ENCODE results near the gene C13orf46.

Gene C13orf46

DNA sequence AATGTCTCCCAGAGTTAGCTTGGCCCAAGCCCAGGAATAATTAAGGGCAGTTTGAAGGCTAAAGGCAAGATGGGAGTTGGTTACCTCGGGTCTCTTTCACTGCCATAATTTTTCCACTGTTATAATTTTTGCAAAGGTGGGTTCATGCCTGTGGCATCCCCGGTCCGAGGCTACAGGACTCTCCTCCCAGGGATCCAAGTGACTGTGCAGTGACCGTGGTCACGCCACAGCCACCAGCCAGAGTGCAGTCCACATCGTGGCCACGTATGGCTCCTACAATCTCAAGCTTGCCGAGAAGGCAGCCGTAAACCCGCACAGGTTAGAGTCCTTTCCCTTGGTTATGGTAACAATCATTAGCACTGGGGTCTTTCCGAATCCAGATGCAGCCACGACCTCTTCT, 36.8 kb downstream of the C13orf46 start:
- DNase-seq: no peak

DNA sequence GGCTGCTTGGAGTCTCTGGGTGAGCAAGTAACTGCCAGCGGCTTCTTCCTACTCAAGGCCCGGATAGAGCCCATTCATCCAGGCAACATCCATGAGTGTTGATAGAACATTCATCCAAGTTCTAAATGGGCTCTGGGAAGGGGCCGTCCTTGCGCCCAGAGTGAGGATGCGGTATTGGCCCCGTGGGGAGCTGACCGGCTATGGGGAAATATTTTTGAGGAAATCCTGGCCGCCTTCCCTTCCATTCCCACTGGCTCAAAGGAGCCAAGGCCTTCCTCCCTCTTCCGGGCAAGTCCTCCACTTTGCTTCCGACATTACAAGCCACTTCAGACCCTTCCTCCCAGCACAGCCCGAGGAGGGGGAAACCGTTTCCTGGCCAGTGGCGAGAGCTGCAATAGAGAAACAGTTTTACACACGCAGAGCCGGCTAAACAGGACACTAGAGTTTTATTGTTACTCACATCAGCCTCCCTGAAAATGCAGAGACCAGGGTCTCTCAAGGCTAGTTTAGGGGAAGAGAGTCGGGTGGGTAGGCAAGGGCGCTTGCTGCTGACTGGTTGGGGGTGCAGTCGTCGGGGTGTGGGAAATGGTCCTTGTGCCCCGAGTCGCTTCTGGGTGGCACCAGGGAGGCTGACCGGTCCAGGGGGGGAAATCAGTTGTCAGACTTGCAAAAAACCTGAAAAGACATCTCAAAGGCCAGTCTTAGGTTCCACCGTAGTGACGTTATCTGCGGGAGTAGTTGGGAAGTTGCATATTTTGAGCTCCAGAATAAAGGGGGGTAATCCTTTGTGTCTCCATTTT, 37.5 kb downstream of the C13orf46 start:
- DNase-seq: no peak

DNA sequence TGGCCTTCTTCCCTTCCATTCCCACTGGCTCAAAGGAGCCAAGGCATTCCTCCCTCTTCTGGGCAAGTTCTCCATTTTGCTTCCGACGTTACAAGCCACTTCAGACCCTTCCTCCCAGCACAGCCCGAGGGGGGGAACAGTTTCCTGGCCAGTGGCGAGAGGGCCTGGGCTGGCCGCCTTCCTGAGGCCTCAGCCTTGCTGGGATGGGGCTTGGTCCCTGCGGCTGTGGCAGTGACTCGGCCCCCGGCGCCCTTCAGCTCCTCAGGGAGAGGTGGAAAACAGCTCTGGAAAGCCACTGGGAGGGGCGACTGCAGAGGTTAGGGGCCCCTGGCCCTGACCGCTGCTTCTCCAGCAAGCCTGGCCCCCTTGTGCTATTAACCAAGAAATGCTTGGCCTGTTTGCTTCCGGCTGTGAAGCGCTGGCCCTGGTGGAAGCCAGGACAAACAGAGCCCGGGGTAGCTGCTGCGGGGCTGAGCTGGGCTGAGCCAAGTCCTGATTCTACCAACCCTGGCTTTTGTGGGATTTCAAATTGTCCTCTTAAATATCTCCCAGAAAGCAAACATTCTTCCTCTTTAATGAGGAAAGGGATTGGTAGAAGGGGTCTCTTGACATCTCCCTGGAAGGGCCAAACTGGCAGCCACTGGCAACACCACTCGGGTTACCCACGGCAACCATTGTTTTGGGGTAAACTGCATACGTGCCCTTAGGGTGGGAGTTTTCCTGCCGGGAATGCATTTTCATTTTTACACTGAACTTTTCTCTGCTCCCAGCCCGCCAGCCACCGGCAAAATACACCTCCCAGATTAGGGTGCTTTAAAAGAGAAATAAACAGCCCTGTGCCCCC, 38.7 kb downstream of the C13orf46 start:
- DNase-seq: no peak

DNA sequence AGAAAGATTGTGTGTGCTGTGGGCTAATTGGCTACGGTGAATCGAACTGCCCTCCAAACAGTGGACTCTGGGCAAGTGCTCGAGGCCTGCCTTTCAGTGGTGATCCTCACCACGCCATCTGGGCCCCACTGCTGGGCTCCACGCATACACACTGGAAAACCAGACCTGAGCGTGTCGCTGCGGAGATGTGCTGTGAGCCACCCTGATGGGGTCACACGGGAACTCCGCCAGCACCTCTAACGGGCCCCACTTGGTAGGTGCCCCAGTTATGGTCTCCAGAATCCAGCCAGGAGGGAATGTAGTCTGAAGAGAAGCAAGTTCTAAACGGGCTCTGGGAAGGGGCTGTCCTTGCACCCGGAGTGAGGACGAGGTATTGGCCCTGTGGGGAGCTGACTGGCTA, 39.3 kb downstream of the C13orf46 start:
- no peak for DNase-seq

DNA sequence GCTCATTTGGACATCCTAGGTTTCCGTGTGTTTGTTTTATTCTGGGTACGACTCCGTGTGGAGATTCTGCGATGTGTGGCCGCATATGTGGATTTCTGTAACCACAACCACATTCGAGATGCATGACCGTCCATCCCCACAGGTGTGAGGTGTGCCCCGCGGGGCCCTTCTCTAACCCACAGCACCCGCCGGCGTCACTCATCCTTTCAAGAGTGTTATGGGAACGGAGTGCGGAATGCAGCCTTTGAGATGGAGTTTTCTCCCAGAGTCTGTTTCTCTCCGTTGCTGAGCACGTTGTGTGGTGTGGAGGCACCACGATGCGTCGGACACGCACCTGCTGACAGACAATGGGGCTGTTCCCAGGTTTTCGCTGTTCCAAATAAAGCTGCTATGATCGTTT, 40.0 kb downstream of the C13orf46 start:
- DNase-seq: no peak

DNA sequence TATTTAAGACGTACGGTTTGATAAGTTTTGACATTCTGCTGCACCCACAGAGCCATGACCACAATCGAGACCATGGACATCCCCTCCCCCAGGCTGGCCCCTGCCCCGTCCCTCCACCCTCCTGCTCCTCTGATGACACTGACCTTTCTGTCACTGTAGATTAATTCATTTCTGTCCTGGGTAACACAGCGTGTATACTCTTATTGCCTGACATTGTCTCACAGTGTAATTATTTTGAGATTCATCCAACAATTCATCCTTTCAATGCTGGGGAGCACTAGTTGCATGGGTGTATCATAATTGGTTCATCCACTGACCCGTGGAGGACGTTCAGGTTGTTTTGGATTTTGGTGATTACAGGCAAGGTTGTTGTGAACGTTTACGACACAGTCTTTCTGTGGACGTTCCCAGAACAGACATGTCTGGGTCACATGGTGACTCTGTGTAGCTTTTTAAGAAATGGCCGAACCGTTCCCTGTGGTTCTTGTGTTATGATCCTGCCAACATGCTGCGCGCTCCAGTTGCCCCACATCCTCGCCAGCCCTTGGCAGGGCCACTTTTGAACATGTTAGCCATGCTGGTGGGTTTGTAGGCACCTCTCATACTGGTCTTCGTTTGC, 41.9 kb downstream of the C13orf46 start:
- DNase-seq: no peak

DNA sequence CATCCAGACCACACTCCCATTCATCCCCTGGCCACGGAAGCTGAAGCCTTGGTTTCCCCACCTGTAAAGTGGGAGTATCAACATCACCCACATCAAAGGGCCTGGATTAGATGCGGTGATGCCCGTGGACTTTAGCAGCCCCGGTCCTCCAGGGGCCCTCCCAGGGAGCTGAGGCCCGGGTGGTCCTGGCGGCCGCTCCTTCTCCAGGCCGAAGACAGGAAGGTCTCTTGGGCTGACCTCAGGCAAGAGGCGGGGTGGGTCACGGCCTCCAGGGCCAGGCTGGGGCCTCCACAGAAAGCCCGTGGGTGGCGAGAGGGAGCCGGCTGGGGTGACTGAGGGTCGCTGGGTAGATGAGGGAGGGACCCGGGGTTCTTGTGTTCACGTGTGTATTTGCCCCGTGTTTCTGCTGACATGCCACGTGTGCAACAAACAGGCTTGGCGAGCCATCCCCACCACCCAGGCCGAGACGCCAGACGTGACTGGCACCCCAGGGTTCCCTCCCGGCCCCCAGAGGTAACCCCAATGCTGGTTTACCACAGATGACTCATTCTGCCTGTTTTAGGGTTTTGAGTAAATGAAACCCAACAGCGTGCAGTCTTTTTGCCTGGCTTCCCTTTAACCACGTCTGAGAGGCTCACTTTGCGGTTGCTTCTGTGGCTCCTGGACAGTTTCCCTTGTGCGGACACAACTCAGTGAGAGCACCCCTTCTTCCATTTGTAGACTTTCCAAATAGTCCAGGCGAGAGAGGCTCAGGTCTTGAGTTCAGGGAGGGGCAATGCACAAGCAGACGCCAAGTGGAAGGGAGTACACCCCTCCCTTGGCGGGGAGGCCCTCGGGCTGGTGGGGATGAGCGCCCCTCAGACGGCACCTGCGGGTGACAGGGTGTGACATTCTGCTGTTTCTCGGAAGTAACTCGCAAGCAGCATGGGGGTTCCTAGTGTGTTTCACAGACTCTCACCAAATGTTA, 42.9 kb downstream of the C13orf46 start:
- DNase-seq: peak; percentile 39 to 72

DNA sequence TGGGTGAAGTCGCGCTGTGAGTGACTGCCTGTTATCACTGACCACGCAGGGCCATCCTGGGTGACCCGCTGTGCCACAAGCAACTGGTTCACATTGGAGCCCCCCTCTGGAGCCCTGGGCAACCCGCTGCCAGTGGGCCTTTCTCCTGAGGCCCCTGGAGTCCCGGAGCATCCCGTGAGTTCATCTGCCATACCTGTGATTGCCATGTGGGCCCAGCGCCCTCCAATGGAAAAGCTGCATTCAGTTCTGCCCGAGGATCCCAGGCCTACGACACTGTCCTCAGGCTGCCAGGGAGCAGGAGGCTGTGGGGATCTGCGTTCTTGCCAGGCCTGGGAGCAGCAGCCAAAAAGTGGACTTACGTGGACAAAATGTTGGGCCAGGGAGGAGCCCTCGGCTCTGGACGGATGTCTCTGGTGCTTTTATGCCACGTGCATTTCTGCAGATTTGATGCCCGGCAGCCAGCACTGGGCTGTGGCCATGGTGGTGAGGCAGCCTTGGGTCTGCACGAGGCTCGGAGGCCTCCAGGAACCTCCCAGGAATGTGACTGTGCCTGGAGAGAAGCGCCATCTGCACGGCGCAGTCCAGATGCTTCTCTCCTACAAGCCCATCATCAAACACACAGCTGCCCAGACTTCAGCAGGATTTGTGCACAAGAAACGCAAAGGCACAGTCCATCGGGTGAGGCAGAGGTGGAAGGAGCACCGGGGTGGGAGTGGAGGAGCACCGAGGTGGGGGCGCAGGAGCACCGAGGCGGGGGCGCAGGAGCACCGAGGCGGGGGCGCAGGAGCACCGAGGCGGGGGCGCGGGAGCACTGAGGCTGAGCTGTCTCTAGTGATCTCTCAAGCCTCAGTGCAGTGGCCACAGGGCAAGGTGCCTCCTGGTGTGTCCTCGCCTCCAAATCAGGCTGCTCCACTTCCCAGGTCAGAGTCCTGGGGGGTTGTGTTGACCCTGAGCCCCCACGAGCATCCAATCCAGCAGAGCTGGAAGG, 44.0 kb downstream of the C13orf46 start:
- DNase-seq: no peak

DNA sequence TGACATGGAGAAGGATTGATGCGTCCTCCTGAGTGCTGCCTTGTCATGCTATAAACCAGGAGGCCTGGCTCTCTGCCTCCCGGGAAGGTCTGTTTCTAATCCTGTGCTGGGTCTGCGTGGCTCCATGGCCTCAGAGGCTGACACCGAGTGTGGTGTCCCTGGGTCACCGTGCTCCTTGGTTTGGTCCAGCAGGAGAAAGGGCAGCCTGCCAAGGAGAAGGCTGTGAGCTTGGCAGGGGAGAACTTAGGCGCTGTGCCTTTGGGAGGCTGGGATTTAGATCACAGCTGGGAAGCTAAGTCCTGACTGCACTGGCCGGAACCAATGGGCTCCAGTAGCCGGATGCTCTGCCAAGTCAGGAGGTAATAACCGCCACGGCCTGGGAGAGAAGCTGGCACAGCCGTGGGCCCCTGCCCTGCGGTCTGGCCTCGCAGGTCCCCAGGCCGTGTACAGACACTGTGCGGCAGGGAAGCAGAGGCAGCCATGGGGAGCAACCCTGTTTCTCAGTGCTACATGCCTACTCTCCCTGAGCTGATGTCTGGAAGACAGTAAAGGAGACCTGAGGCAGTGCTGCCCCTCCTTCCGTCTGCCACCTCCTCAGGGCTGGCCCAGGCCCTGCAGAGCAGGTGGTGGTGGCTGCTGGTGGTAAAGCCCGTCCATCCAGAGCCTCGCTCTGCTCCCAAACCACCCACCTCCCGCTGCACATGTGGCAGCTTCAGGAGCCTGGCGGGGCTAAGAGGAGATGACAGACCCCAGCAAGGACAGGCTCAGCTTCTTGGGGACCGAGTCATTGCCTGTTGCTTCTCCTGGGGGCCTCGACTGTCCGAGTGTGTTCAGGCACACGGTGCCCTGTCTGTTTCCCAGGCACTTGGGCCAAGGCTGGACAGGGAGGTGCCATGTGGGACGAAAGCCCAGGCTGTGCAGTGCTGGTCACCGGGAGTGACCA, 44.9 kb downstream of the C13orf46 start:
- DNase-seq: no peak

DNA sequence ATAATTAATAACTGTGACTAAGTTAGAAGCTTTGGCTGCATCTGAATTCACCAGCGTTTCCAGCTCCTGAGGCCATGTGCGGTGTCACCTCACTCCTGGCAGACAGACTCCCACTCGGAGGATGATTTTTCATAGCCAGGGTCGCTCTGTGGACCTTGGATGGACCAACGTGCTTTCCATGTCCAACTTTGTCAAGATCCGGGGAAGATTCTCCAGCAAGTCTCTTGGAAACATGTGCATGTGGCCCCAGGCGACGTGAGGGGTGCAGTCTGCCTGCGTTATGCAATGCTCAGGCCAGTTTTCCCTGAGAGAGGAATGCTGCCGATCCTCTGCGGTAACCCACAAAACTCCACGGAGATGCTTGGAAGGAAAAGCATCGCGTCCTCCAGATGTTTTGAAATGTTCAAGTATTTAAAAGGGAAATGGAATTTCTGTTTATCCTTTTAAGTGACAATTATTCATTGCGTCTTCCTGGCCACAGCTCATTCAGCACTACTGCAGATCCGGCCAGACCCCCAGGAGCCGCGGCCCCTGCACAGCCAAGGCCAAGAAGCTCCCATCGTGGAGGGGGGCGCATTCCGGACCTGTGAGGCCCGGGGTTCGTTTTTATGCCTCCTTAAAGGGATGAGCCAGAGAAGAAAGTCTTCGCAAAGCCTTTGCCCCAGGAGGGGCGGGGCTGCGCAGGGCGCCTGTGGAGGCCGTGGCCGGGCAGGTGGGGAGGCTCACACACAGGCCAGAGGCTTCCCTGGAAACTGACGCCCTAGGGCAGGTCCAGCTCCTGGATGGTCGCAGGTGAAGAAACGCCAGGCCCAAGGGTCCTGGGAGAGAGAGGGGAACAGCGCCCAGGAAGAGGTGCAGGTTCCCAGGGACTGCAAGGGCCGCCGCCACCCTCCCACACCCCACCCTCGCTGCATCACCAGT, 46.0 kb downstream of the C13orf46 start:
- no peak for DNase-seq

DNA sequence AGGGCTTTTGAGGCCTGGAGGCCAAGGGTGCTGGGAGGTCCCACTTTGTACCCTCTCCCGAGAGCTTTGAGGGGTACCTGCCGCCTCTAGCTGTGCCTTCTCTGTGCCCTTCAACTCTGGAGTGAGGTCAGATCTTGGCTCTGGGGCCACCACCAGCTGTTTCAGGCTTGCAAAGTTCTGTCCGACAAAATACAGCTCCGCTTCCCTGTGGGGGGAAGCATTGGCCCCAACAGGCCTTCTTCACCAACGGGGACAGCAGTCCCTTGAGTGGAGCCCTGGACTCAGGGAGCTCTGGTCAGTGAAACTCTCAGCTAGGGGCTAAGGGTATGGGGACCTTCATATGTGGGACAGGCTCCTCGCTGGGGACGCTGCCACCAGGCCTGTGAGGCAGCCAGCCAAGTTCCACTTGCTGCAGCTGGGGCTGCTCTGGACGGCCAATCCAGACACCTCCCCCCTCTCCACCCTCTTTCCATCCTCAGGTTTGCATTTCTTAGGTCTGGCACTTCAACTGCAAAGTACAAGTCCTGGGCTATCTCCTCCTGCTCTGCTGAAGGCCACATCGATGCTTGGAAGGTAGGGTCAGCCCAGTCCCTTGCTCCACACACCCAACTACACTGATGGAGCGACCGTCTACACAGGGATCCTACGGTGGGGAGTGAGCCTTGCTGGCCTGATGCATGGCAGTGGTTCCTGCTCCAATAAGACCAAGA, 46.8 kb downstream of the C13orf46 start:
- no peak for DNase-seq

DNA sequence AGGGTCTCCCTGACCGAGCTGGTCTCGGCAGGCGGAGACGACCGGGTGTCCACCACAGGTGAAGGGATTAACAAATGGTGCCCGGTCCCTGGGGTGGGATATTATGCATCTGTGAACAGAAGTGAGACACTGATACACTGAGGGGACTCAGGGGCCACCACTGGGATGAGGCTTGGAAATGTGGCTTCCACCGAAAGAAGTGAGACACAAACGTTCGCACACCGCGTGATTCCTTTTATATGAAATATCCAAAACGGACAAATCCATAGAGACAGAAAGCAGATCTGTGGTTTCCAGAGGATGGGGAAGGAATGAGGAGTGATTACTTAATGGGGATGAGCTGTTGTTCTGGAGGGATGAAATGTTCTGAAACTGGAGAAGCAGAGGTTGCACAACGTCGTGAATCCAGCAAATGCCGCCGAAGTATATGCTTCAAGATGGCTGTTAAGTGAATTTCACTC, 47.5 kb downstream of the C13orf46 start:
- no peak for DNase-seq

DNA sequence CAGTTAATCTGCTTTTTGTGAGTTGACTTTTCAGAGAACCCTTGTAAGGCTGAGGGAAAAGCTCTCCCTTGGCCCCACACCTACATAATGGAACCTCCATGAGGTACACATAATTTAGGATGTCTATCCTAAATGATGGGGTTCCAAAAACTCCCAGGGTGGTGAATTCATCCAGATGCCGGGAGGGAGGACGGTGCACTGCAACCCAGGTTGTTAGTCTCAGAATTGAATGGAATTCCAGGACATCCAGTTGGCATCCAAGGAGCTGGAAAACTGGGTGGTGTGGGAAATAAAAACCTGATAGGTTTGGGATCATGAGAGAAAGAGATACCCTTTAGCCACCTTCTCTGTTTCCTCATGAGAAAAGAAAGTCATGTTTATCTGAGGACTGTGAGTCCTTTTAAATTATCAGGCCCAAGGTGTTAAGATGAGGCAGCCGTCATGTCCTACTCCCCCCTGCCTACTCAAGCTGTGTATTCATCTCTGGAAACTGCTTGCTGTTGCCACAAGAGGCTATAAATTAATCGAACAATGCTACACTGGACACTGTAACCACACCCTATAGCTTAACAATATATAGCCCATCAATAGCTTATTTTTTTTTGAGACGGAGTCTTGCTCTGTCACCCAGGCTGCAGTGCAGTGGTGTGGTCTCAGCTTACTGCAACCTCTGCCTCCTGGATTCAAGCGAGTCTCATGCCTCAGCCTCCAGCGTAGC, 49.5 kb downstream of the C13orf46 start:
- no peak for DNase-seq

DNA sequence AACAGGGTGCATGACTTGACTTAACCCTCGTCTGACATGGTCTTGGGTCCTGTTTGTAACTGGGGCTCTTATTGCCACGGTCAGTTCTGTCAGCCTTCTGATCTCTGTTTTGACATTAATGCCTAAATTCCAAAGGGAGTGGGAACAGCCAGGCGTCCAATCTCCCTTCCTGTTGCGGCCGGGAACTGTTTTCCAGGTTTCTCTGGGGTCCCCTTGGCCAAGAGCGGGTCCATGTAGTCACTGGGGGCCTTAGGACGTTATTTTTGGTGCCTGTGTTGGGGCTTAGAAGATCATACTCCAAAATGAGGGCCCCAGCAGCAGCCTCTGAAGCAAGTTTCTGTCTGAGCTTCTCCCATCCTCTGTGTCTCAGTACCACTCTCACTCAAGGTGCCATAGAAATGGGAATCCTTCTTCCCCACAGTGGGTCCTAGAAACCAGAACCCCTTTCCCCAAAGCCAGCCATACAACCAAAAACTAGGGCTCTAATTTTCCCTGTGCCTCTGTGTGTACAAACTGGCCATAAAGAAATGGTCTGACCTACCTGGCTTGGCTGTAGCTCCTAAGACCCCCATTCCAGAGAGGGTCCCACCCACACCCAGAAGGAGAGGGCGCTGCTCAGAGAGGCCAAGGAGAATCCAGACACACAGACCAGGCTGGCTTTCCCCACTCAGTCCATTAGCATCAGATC, 50.4 kb downstream of the C13orf46 start:
- no peak for DNase-seq

DNA sequence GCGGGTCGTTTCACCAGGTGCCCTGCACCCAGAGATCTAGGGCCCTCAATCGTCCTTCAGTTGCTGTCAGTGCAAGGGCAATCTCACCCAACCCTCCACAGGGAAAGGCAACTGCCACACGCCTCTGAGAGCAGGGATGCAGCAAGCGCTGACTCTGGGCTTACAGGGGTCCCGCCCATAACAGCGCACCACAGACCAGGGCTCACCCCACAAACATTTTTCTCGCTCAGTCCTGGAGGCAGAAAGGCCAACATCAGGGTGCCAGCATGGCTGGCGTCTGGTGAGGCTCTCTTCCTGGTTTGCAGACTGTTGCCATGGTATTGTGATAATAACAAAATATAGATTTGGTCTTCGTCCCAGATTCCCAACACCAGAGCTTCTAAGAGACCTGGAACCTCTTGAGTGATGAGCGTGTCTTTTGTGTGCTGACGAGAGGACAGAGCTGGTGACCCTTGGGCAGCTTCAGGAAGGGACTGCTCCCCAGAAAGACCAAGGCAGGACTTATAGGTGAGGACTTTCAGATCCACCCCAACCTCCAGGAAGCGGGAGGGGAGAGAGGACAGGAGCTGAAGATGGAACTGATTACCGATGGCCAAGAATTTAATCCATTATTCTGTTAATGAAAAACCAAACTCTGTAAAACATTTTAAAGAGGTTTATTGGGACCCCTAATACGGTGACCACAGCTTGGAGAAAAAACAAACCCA, 51.3 kb downstream of the C13orf46 start:
- DNase-seq: no peak

DNA sequence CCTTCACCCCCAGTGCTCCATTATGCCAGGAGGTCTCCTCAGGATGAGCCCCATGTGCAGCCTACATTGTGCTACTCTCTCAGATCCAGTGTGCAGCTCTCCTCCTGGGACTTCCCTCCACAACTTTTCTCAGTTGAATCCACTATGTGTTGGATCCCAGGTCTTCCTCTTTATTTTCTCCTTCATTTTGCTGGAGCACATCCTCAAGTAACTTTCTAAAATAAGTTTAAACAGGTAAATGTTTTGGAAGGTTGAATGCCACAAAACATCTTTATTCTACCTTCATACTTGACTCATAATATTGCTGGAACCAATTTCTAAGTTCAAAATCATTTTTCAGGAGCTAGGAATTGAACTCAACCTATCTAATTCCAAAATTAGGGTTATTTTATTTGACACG, 52.1 kb downstream of the C13orf46 start:
- DNase-seq: no peak
